H9 (cell line): ENCODE results near the gene FAM107A. TPM values are rescaled to one million over a fixed set of nuclear protein-coding genes. Genes with fewer than 3 reads are reported as not detected.

Source experiments
- DNase-seq: peaks from one replicate; pipeline ENCODE4 v3.0.0-alpha.2; 2017
- H2AFZ ChIP-seq: one replicate; pipeline ENCODE4 v1.6.1; 2013; ENCODE audit warnings: mild to moderate bottlenecking, low read length, control low read depth, moderate library complexity
- H2AK5ac ChIP-seq: 2 replicates; pipeline ENCODE4 v1.6.1; 2013; ENCODE audit warnings: low read length, control low read depth, mixed read lengths; ENCODE audit not compliant: insufficient read length
- H2BK120ac ChIP-seq: one replicate; pipeline ENCODE4 v1.6.1; 2013; ENCODE audit warnings: low read depth, mild to moderate bottlenecking, low read length, control low read depth, inconsistent platforms; ENCODE audit not compliant: poor library complexity, severe bottlenecking
- H2BK12ac ChIP-seq: 2 replicates; pipeline ENCODE4 v1.6.1; 2013; ENCODE audit warnings: low read length, control low read depth, mixed read lengths, low read depth; ENCODE audit not compliant: insufficient read length
- H2BK15ac ChIP-seq: 2 replicates; pipeline ENCODE4 v1.6.1; 2013; ENCODE audit warnings: low read depth, low read length, control low read depth
- H2BK20ac ChIP-seq: one replicate; pipeline ENCODE4 v1.6.1; 2013; ENCODE audit warnings: low read depth, mild to moderate bottlenecking, low read length, control low read depth, inconsistent platforms; ENCODE audit not compliant: poor library complexity, severe bottlenecking
- H2BK5ac ChIP-seq: 2 replicates; pipeline ENCODE4 v1.6.1; 2013; ENCODE audit warnings: low read length, control low read depth, mixed read lengths; ENCODE audit not compliant: insufficient read length
- H3K14ac ChIP-seq: 2 replicates; pipeline ENCODE4 v1.6.1; 2013; ENCODE audit warnings: low read length, control low read depth; ENCODE audit not compliant: insufficient read depth
- H3K18ac ChIP-seq: 2 replicates; pipeline ENCODE4 v1.6.1; 2013; ENCODE audit warnings: low read depth, mild to moderate bottlenecking, mixed read lengths, low read length, control low read depth; ENCODE audit not compliant: insufficient read length
- H3K23ac ChIP-seq: 2 replicates; pipeline ENCODE4 v1.6.1; 2013; ENCODE audit warnings: low read length, control low read depth, mixed read lengths, low read depth; ENCODE audit not compliant: insufficient read length
- H3K23me2 ChIP-seq: 2 replicates; pipeline ENCODE4 v1.6.1; 2013; ENCODE audit warnings: low read depth, mild to moderate bottlenecking, mixed read lengths, low read length, control low read depth; ENCODE audit not compliant: insufficient read length, poor library complexity, severe bottlenecking
- H3K27ac ChIP-seq: 2 replicates; pipeline ENCODE4 v1.5.1; 2013; ENCODE audit warnings: low read length, control low read depth, mixed read lengths, low read depth; ENCODE audit not compliant: insufficient read length
- H3K27me3 ChIP-seq: 2 replicates; pipeline ENCODE4 v1.6.1; 2013; ENCODE audit warnings: low read length, control low read depth, inconsistent platforms; ENCODE audit not compliant: insufficient read depth
- H3K4ac ChIP-seq: 2 replicates; pipeline ENCODE4 v1.6.1; 2013; ENCODE audit warnings: low read depth, mild to moderate bottlenecking, control low read depth, inconsistent platforms, low read length, moderate library complexity
- H3K4me1 ChIP-seq: 2 replicates; pipeline ENCODE4 v1.6.1; 2013; ENCODE audit warnings: low read length, control low read depth, inconsistent platforms; ENCODE audit not compliant: insufficient read depth
- H3K4me2 ChIP-seq: 2 replicates; pipeline ENCODE4 v1.6.1; 2013; ENCODE audit warnings: low read length, control low read depth, mixed read lengths; ENCODE audit not compliant: insufficient read length, insufficient read depth
- H3K56ac ChIP-seq: 2 replicates; pipeline ENCODE4 v1.6.1; 2013; ENCODE audit warnings: low read depth, mild to moderate bottlenecking, mixed read lengths, low read length, control low read depth; ENCODE audit not compliant: insufficient read length
- H3K79me1 ChIP-seq: 2 replicates; pipeline ENCODE4 v1.6.1; 2013; ENCODE audit warnings: low read depth, mild to moderate bottlenecking, moderate library complexity, low read length, control low read depth, inconsistent platforms; ENCODE audit not compliant: insufficient read depth, poor library complexity, severe bottlenecking
- H3K79me2 ChIP-seq: 2 replicates; pipeline ENCODE4 v1.6.1; 2013; ENCODE audit warnings: low read length, control low read depth, inconsistent platforms; ENCODE audit not compliant: insufficient read depth
- H3K9ac ChIP-seq: 2 replicates; pipeline ENCODE4 v1.6.1; 2013; ENCODE audit warnings: low read length, control low read depth, mixed read lengths; ENCODE audit not compliant: insufficient read length; ENCODE audit errors: extremely low read depth
- H3K9me3 ChIP-seq: one replicate; pipeline ENCODE4 v1.6.1; 2013; ENCODE audit warnings: low read depth, low read length, inconsistent platforms; ENCODE audit not compliant: control insufficient read depth
- H3T11ph ChIP-seq: one replicate; pipeline ENCODE4 v1.6.1; 2013; ENCODE audit warnings: mild to moderate bottlenecking, low read length, control low read depth, inconsistent platforms
- H4K20me1 ChIP-seq: one replicate; pipeline ENCODE4 v1.6.1; 2013; ENCODE audit not compliant: control insufficient read depth, insufficient read length, insufficient read depth
- H4K5ac ChIP-seq: 2 replicates; pipeline ENCODE4 v1.6.1; 2013; ENCODE audit warnings: low read depth, mild to moderate bottlenecking, mixed read lengths, low read length, control low read depth; ENCODE audit not compliant: insufficient read length
- H4K8ac ChIP-seq: replicated peaks from 2 replicates; pipeline ENCODE4 v1.6.1; 2013; ENCODE audit warnings: low read length, control low read depth, mixed read lengths, low read depth; ENCODE audit not compliant: insufficient read length
- H4K91ac ChIP-seq: 2 replicates; pipeline ENCODE4 v1.6.1; 2013; ENCODE audit warnings: low read depth, mild to moderate bottlenecking, moderate library complexity, mixed read lengths, low read length, control low read depth; ENCODE audit not compliant: insufficient read length
- H3K27ac Mint-ChIP-seq, 3 experiments: 2 replicates in 2 of 3; 3 replicates in 1 of 3; pipeline ENCODE4 v1.8.0; 2020 to 2021; ENCODE audit warnings: mixed read lengths in 3 of 3, mild to moderate bottlenecking in 1 of 3, moderate library complexity in 1 of 3
- H3K27me3 Mint-ChIP-seq: 2 replicates; pipeline ENCODE4 v1.8.0; 2021; ENCODE audit warnings: low read depth, mild to moderate bottlenecking, moderate library complexity, mixed read lengths
- H3K36me3 Mint-ChIP-seq, 3 experiments: 2 replicates in 2 of 3; 3 replicates in 1 of 3; pipeline ENCODE4 v1.8.0; 2020 to 2021; ENCODE audit warnings: low read depth in 3 of 3, mixed read lengths in 3 of 3; ENCODE audit not compliant: insufficient read depth in 1 of 3
- H3K4me1 Mint-ChIP-seq, 2 experiments: 2 replicates each; pipeline ENCODE4 v1.8.0; 2020; ENCODE audit warnings: mixed read lengths in 2 of 2
- H3K4me3 Mint-ChIP-seq, 2 experiments: 2 replicates in 1 of 2; 3 replicates in 1 of 2; pipeline ENCODE4 v1.8.0; 2020 to 2021; ENCODE audit warnings: mild to moderate bottlenecking in 2 of 2, mixed read lengths in 2 of 2, moderate library complexity in 1 of 2
- H3K9me3 Mint-ChIP-seq, 2 experiments: 2 replicates in 1 of 2; 3 replicates in 1 of 2; pipeline ENCODE4 v1.8.0; 2020; ENCODE audit warnings: mild to moderate bottlenecking in 2 of 2, mixed read lengths in 2 of 2, moderate library complexity in 1 of 2
- CTCF ChIP-seq: fragments of 200-600 bp; sonication (generic); conservative IDR thresholded peaks from 3 replicates; pipeline ENCODE4 v1.8.0; 2021; ENCODE audit warnings: antibody characterized with exemption, mild to moderate bottlenecking
- WGBS: extraction: QIAGEN DNeasy Blood & Tissue Kit; methylation state at CpG from one replicate; pipeline ENCODE4 v1.1.7; 2013; ENCODE audit warnings: missing lambda C conversion rate, low lambda C conversion rate, mixed read lengths; ENCODE audit not compliant: insufficient read length; ENCODE audit errors: extremely low coverage; 5-methylcytosine and 5-hydroxymethylcytosine counted together
- total RNA-seq: library from RNA; stranded (reverse); gene quantifications from 2 replicates; pipeline ENCODE4 v1.2.1, GENCODE V29; 2021

Gene FAM107A
- total RNA-seq, 1 experiment from 2014 or later: 0.11 TPM

- Histone ChIP-seq H4K20me1 (no peaks in the 10 kb centered on the region), H3K79me1 (no peaks in the 10 kb centered on the region), H3K79me2 (no peaks in the 10 kb centered on the region), H3K4me2 (no peak overlapping the region), H3K14ac (peak overlapping the region; percentile 46; the same call in 1 of the 2 replicates), H4K5ac (no peak overlapping the region), H3K9ac (no peak overlapping the region), H2BK120ac (no peak overlapping the region), H3K4me1 (no peaks in the 10 kb centered on the region), H2BK15ac (no peak overlapping the region), H2BK12ac (no peak overlapping the region), H3K56ac (no peak overlapping the region), H3K4ac (no peak overlapping the region), H2BK5ac (no peak overlapping the region), H3K18ac (no peak overlapping the region), H3T11ph (no peak overlapping the region), H2AFZ (no peak overlapping the region), H2AK5ac (no peak overlapping the region), H3K9me3 (no peaks in the 10 kb centered on the region), H3K23ac (no peak overlapping the region), H3K23me2 (no peaks in the 10 kb centered on the region), H4K91ac (no peak overlapping the region), H2BK20ac (no peak overlapping the region), H3K27ac (no peak overlapping the region), H4K8ac (no peak overlapping the region), H3K27me3 (no peaks in the 10 kb centered on the region)
- WGBS: no CpG with 5 or more reads among the region's 7 CpGs
- no peaks in the 10 kb centered on the region for H3K9me3 Mint-ChIP-seq
- no peaks in the 10 kb centered on the region for H3K36me3 Mint-ChIP-seq
- peaks cover 8 to 17% of the 10 kb centered on the region in 2 experiments for H3K4me1 Mint-ChIP-seq
- H3K27me3 Mint-ChIP-seq: peaks cover 2% of the 10 kb centered on the region
- H3K4me3 Mint-ChIP-seq: no peak overlapping the region
- H3K27ac Mint-ChIP-seq: peak overlapping the region in 1 of 3 experiments; percentile 21; a peak in 2 of 7 replicates
- DNase-seq: no peak
- TF ChIP-seq CTCF: no peak
Observed at GRCh38 chr3:58613236-58614132, 36.3 kb upstream of the FAM107A start.
